Calu3 (cell line): Measurements from ENCODE around the gene RAB29. TPM values are rescaled to one million over a fixed set of nuclear protein-coding genes. Genes with fewer than 3 reads are reported as not detected.
A peak's percentile ranks its signal among the peaks of the same experiment; 100 is the strongest.

Experiments
- BruUV-seq: library from RNA; stranded (reverse); fragments of 400-500 nt; replicated peaks from 2 replicates; lab custom pipeline; 2021; lab: Mats Ljungman, UMichigan
- CTCF ChIA-PET: fragments of 300-600 bp; sonication (Branson Sonifier 250); formaldehyde crosslinking; loops from one replicate; lab custom pipeline; 2022; ENCODE audit warnings: antibody characterized with exemption; lab: Charles Lee
- DNase-seq: peaks from one replicate; pipeline ENCODE4 v3.0.0; 2022
- H3K27ac Mint-ChIP-seq: one replicate; pipeline ENCODE4 v1.8.0; 2022; ENCODE audit warnings: mixed read lengths; ENCODE audit not compliant: unreplicated experiment
- H3K27me3 Mint-ChIP-seq: one replicate; pipeline ENCODE4 v1.8.0; 2022; ENCODE audit warnings: mixed read lengths; ENCODE audit not compliant: unreplicated experiment
- H3K36me3 Mint-ChIP-seq: one replicate; pipeline ENCODE4 v1.8.0; 2022; ENCODE audit warnings: mild to moderate bottlenecking, moderate library complexity, mixed read lengths; ENCODE audit not compliant: insufficient read depth, unreplicated experiment
- H3K4me1 Mint-ChIP-seq: one replicate; pipeline ENCODE4 v1.8.0; 2022; ENCODE audit warnings: mild to moderate bottlenecking, low read depth, mixed read lengths; ENCODE audit not compliant: unreplicated experiment
- H3K4me3 Mint-ChIP-seq: one replicate; pipeline ENCODE4 v1.8.0; 2022; ENCODE audit warnings: mild to moderate bottlenecking, low read depth, moderate library complexity, mixed read lengths; ENCODE audit not compliant: unreplicated experiment
- H3K9me3 Mint-ChIP-seq: one replicate; pipeline ENCODE4 v1.8.0; 2022; ENCODE audit warnings: low read depth, mixed read lengths; ENCODE audit not compliant: unreplicated experiment
- intact Hi-C: fragments of 100-400 bp; cut with micrococcal nuclease; formaldehyde crosslinking; loops from one replicate; pipeline ENCODE4 v1.10.0; 2022; ENCODE audit not compliant: unreplicated experiment
- total RNA-seq: library from RNA; stranded (reverse); gene quantifications from 2 replicates; pipeline ENCODE4 v1.2.3, GENCODE V29; 2022
- TF ChIP-seq, protein P1 (sequence below): fragments of 200-600 bp; IDR thresholded peaks from one replicate; pipeline ENCODE4 v1.8.0; 2022; ENCODE audit warnings: antibody characterized with exemption; ENCODE audit not compliant: unreplicated experiment

Gene RAB29
- total RNA-seq, 1 experiment from 2014 or later, result 27.1 TPM

DNA sequence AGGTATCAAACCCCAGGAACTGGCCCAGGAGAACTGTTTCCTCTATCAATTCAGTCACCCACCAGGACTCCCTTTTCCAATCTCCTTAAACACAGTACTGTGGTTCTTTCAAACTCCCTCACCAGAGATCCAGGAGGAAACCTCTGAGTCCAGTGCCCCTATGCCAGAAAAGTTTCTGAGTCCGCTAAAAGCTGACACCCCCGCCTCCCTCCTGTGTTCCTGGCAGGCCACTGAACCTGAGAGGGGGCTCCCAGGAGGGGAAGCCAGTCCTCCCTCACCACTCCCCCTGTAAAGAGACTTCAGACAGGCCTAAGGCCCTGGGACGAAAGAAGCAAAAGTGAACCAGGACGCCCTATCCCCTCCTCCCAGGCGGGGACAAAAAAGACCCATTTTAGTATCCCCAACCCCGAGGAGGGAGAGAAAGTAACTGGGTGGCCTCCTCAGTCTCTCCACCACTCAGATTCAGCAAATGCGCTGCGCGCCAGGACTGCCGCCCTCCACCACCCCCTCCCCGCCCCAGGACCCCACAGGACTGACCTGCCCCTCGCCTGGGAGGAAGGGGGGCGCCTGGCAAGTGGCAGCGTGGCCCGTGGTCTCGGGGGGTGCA lies 37.1 kb upstream of the RAB29 start:
- DNase-seq, result peak; percentile 8
- peaks cover 30% of the 10 kb centered on the region for H3K4me1 Mint-ChIP-seq
- no peaks in the 10 kb centered on the region for H3K9me3 Mint-ChIP-seq
- peak overlapping the region; percentile 92 for H3K4me3 Mint-ChIP-seq
- H3K27ac Mint-ChIP-seq, result peak overlapping the region; percentile 56
- no peaks in the 10 kb centered on the region for H3K27me3 Mint-ChIP-seq
- TF ChIP-seq, protein P1, sequence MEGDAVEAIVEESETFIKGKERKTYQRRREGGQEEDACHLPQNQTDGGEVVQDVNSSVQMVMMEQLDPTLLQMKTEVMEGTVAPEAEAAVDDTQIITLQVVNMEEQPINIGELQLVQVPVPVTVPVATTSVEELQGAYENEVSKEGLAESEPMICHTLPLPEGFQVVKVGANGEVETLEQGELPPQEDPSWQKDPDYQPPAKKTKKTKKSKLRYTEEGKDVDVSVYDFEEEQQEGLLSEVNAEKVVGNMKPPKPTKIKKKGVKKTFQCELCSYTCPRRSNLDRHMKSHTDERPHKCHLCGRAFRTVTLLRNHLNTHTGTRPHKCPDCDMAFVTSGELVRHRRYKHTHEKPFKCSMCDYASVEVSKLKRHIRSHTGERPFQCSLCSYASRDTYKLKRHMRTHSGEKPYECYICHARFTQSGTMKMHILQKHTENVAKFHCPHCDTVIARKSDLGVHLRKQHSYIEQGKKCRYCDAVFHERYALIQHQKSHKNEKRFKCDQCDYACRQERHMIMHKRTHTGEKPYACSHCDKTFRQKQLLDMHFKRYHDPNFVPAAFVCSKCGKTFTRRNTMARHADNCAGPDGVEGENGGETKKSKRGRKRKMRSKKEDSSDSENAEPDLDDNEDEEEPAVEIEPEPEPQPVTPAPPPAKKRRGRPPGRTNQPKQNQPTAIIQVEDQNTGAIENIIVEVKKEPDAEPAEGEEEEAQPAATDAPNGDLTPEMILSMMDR, result no peak
- intact Hi-C loops, result loop anchor here (5.0 kb wide), 1 partner anchor 95 kb away; no protein-coding TSS in a partner anchor
- peaks cover 25% of the 10 kb centered on the region for H3K36me3 Mint-ChIP-seq
- TSS peak; percentile 22 for BruUV-seq
- CTCF ChIA-PET, result interaction anchor here (0.6 to 1.8 kb wide), 3 partner anchors 31 to 165 kb away, joined by 3 to 5 read pairs (median 5); partner anchors contain the start of gene PM20D1

DNA sequence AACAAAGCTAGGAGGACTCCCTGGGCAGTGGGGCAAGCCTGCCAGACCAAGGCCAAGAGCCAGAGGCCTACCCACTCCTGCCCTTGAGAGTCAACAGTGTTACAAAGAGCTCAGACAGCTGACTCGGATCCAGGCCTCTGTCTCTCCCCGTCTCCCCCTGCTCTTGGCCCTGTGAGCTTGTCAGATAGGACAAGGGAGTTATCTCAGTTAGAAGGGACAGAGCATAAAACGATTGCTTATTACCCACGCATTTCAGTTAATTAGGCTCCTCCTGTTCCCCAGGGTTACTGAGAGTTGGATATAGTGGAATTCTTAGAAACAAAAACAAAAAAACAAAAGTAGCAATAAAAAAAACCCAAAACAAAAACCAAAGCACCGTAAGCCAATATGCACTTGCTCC lies 36.4 kb upstream of the RAB29 start:
- intact Hi-C loops, result loop anchor here (5.0 kb wide), 1 partner anchor 96 kb away; no protein-coding TSS in a partner anchor
- peak overlapping the region; percentile 56 for H3K27ac Mint-ChIP-seq
- BruUV-seq, result no TSS peak

DNA sequence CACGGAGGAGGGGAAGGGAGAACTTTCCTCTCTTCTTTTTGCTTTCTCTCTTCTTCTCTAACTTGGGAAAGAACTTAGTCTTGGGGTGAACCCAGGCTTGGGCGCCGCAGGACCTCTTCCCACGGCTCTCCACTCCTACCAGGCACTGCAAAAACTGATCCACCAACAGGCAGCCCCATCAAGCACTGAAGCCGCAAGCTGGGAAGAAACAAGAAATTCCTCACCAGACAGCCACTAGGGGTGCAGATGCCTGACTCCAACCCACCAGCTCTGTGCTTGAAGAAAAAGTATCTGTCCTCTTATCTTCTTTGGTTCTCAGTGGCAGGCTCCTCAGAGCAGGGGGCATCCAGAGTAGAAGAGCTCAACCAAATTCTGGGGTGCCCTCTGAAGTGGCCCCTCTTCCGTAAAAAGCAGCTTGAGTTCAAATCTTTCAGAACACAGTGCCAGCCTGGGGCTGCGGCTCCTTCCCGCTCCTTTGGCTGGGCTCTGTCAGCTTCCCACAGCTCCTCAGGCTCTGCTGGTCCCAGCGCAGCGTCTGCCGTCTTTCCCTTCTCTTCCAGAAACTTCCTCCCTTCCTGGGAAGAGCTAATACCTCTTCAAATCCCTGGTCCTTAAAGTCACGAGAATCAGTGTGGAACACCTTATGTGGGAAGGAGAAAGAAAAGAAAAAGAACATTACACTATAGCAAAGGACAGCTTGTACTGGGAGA lies 35.3 kb upstream of the RAB29 start:
- intact Hi-C loops, result loop anchor here (5.0 kb wide), 1 partner anchor 97 kb away; no protein-coding TSS in a partner anchor
- no peak overlapping the region for H3K4me3 Mint-ChIP-seq

More for the DNA sequence above, 36.4 kb upstream of the RAB29 start:
- no peaks in the 10 kb centered on the region for H3K9me3 Mint-ChIP-seq
- TF ChIP-seq, protein P1, result no peak
- peaks cover 30% of the 10 kb centered on the region for H3K4me1 Mint-ChIP-seq
- peak overlapping the region; percentile 92 for H3K4me3 Mint-ChIP-seq
- peaks cover 31% of the 10 kb centered on the region for H3K36me3 Mint-ChIP-seq
- CTCF ChIA-PET, result interaction anchor here (1.6 to 1.8 kb wide), 2 partner anchors 38 to 166 kb away, joined by 5 read pairs; partner anchors contain the start of gene PM20D1
- H3K27me3 Mint-ChIP-seq, result no peaks in the 10 kb centered on the region
- no peak for DNase-seq

DNA sequence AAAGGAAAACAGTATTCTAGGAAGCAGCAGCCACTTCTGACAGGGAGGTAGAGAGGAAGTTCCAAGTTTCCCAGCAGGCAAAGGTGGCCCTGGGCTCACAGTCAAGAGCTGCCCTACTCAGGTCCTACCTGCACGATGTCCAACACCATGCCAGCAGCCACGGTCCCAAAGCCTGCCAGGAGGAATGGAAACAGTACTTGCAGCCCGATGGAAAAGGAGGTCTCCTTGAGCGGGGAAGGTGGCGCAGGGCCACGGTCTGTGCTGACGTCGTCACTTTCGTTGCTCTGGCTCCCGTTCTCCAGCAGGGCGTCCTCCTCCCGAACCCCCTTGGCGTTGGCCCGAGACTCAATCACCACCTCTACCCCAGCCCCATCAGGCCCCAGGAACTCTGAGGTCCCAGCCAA lies 34.7 kb upstream of the RAB29 start:
- no peak for DNase-seq
- CTCF ChIA-PET, result interaction anchor here (0.9 to 1.3 kb wide), 2 partner anchors 98 to 168 kb away, joined by 3 to 4 read pairs; no protein-coding TSS in a partner anchor
- Mint-ChIP-seq H3K4me1 (peaks cover 41% of the 10 kb centered on the region), H3K36me3 (peaks cover 31% of the 10 kb centered on the region), H3K4me3 (no peak overlapping the region), H3K27ac (no peak overlapping the region), H3K9me3 (no peaks in the 10 kb centered on the region), H3K27me3 (no peaks in the 10 kb centered on the region)
- no TSS peak for BruUV-seq
- intact Hi-C loops, result loop anchor here (5.0 kb wide), 1 partner anchor 97 kb away; no protein-coding TSS in a partner anchor
- TF ChIP-seq, protein P1, result no peak

More for the DNA sequence above, 35.3 kb upstream of the RAB29 start:
- TF ChIP-seq, protein P1, result peak; percentile 16
- CTCF ChIA-PET, result interaction anchor here (0.9 to 1.3 kb wide), 2 partner anchors 97 to 167 kb away, joined by 3 to 4 read pairs; no protein-coding TSS in a partner anchor
- peaks cover 35% of the 10 kb centered on the region for H3K4me1 Mint-ChIP-seq
- H3K27ac Mint-ChIP-seq, result no peak overlapping the region
- no peaks in the 10 kb centered on the region for H3K27me3 Mint-ChIP-seq
- BruUV-seq, result no TSS peak
- peaks cover 31% of the 10 kb centered on the region for H3K36me3 Mint-ChIP-seq
- H3K9me3 Mint-ChIP-seq, result no peaks in the 10 kb centered on the region
- DNase-seq, result no peak
